A549 (cell line): ENCODE data around the gene APOC3. TPM values are rescaled to one million over a fixed set of nuclear protein-coding genes. Genes with fewer than 3 reads are reported as not detected.

Experiments used
- ATAC-seq, 2 experiments: fragments of 200-7000 bp in 1 of 2; fragments of >200 bp in 1 of 2; cut with Nextera tagmentation in 1 of 2; cut with Tn5 transposase in 1 of 2; 3 replicates each; pipeline versions ENCODE4 v1.8.0 to v1.9.1; 2018 to 2020; ENCODE audit warnings: mild to moderate bottlenecking in 1 of 2, moderate library complexity in 1 of 2
- CTCF ChIA-PET: fragments of 300-600 bp; sonication (Branson Sonifier 250); formaldehyde crosslinking; extraction: SDS; loops from one replicate; lab custom pipeline; 2021; ENCODE audit warnings: antibody characterized with exemption, inconsistent platforms; lab: Yijun Ruan, JAX
- POLR2A ChIA-PET: fragments of 350-600 bp; formaldehyde crosslinking; extraction: SDS; loops from one replicate; lab custom pipeline; 2021; ENCODE audit warnings: antibody characterized with exemption, inconsistent platforms; lab: Yijun Ruan, JAX
- DNase-seq, 2 experiments: peaks; one replicate each; pipeline versions ENCODE4 v3.0.0 to v3.0.0-alpha.2; 2011 to 2016; ENCODE audit warnings: low read depth in 1 of 2, low spot score in 1 of 2
- FAIRE-seq: peaks from 2 replicates; lab custom pipeline; 2011; peaks lifted over from hg19 to GRCh38; lab: Jason Lieb, UNC
- H3K27ac ChIP-seq, 2 experiments: fragments of >200 bp; sonication (Bioruptor Twin); formaldehyde crosslinking; 3 replicates each; pipeline ENCODE4 v1.5.1; 2016 to 2017
- H3K4me1 ChIP-seq: fragments of >200 bp; sonication (Bioruptor Twin); formaldehyde crosslinking; 3 replicates; pipeline ENCODE4 v1.6.1; 2016
- H3K4me2 ChIP-seq: fragments of >200 bp; sonication (Bioruptor Twin); formaldehyde crosslinking; 3 replicates; pipeline ENCODE4 v1.6.1; 2016
- H3K4me3 ChIP-seq: fragments of >200 bp; sonication (Bioruptor Twin); formaldehyde crosslinking; 3 replicates; pipeline ENCODE4 v1.5.1; 2016
- H3K9me3 ChIP-seq: fragments of >200 bp; sonication (Bioruptor Twin); formaldehyde crosslinking; 3 replicates; pipeline ENCODE4 v1.6.1; 2016
- BCL3 ChIP-seq: fragments of >200 bp; sonication (Bioruptor Twin); formaldehyde crosslinking; IDR thresholded peaks from 3 replicates; pipeline ENCODE4 v1.6.1; 2016
- E2F6 ChIP-seq: IDR thresholded peaks from 2 replicates; pipeline ENCODE4 v1.6.1; 2012; ENCODE audit warnings: low read depth, borderline replicate concordance
- EHMT2 ChIP-seq: fragments of 200-600 bp; sonication (generic); IDR thresholded peaks from 2 replicates; pipeline ENCODE4 v1.6.1; 2016; ENCODE audit warnings: antibody characterized with exemption, low read depth, mild to moderate bottlenecking, moderate library complexity
- EP300 ChIP-seq, 2 experiments: fragments of >200 bp; sonication (Bioruptor Twin); formaldehyde crosslinking; IDR thresholded peaks; 2 replicates in 1 of 2; 3 replicates in 1 of 2; pipeline ENCODE4 v1.6.1; 2016 to 2017
- FOSL2 ChIP-seq, 2 experiments: fragments of 450-650 bp in 1 of 2; fragments of >200 bp in 1 of 2; sonication (Bioruptor Twin) in 1 of 2; formaldehyde crosslinking; IDR thresholded peaks; 2 replicates each; pipeline versions ENCODE4 v1.5.0 to v1.6.1; 2016 to 2020; ENCODE audit warnings: mild to moderate bottlenecking in 1 of 2, moderate library complexity in 1 of 2
- FOXS1 ChIP-seq: fragments of 250-450 bp; sonication (Bioruptor Pico); IDR thresholded peaks from 2 replicates; pipeline ENCODE4 v1.5.0; 2020; ENCODE audit warnings: mild to moderate bottlenecking, moderate library complexity
- HDAC2 ChIP-seq: fragments of 200-600 bp; sonication (generic); IDR thresholded peaks from 2 replicates; pipeline ENCODE4 v1.6.1; 2016
- KDM5A ChIP-seq: fragments of 200-600 bp; sonication (generic); IDR thresholded peaks from 2 replicates; pipeline ENCODE4 v1.6.1; 2016; ENCODE audit warnings: antibody characterized with exemption, mild to moderate bottlenecking
- MYC ChIP-seq: IDR thresholded peaks from 2 replicates; pipeline ENCODE4 v1.6.1; 2012; ENCODE audit warnings: mild to moderate bottlenecking, inconsistent platforms, low read length, improper control_type of control experiment, borderline replicate concordance
- NFE2L2 ChIP-seq: fragments of 150-350 bp; conservative IDR thresholded peaks from 2 replicates; pipeline ENCODE4 v1.6.1; 2014; ENCODE audit warnings: low read length
- POLR2A ChIP-seq: IDR thresholded peaks from 2 replicates; pipeline ENCODE4 v1.6.1; 2012; ENCODE audit warnings: mild to moderate bottlenecking, low read length
- REST ChIP-seq: fragments of 200-600 bp; sonication (generic); IDR thresholded peaks from 2 replicates; pipeline ENCODE4 v1.6.1; 2016; ENCODE audit warnings: antibody characterized with exemption, mild to moderate bottlenecking, moderate library complexity
- TP53 ChIP-seq: fragments of 250-450 bp; sonication (Bioruptor Pico); IDR thresholded peaks from 2 replicates; pipeline ENCODE4 v1.5.0; 2021; ENCODE audit warnings: mild to moderate bottlenecking, moderate library complexity
- ZNF302 ChIP-seq: fragments of 250-450 bp; sonication (Bioruptor Pico); IDR thresholded peaks from 2 replicates; pipeline ENCODE4 v1.9.0; 2021; ENCODE audit warnings: inconsistent platforms, mild to moderate bottlenecking, moderate library complexity
- WGBS: methylation state at CpG from one replicate; pipeline ENCODE4 v1.1.6; 2017; ENCODE audit errors: missing lambda C conversion rate; 5-methylcytosine and 5-hydroxymethylcytosine counted together
- polyA plus RNA-seq, 4 experiments: library from polyadenylated mRNA; depleted of rRNA in 3 of 4; stranded (reverse); fragments of >200 nt; fragmentation: RNase III in 1 of 4; extraction: RNeasy Plus Mini Kit Qiagen cat#74134 plus additional on column Dnase treatment in 1 of 4; gene quantifications; 2 replicates in 3 of 4; 3 replicates in 1 of 4; pipeline ENCODE4 v1.2.3, GENCODE V29; 2011 to 2017

APOC3 gene
- polyA plus RNA-seq, 2 of the 4 experiments (the other 2 are of a cell fraction): not detected

GRCh38 chr11:116804001-116804400, 25.7 kb upstream of the APOC3 start:
- DNase-seq (no peak), FAIRE-seq (no peak), ATAC-seq (no peak)
- Histone ChIP-seq H3K4me1 (peaks cover 5% of the 10 kb centered on the region; the same call in 1 of the 3 replicates), H3K27ac (no peak overlapping the region), H3K4me3 (no peak overlapping the region), H3K4me2 (no peak overlapping the region), H3K9me3 (no peaks in the 10 kb centered on the region)
- no peak for TF ChIP-seq KDM5A
- no peak for TF ChIP-seq POLR2A
- no peak for TF ChIP-seq HDAC2
- CTCF ChIA-PET: interaction anchor here (1.2 kb wide), 1 partner anchor 13 kb away, joined by 3 read pairs; the partner anchor contains the start of gene APOA5
- WGBS: 27% methylated on average over 3 of the region's 3 CpGs
- POLR2A ChIA-PET: no interaction called here

- CTCF ChIA-PET: interaction anchor here (0.6 to 1.5 kb wide), 3 partner anchors 14 to 298 kb away, joined by 3 to 5 read pairs (median 5); partner anchors contain the start of gene APOA5
- TF ChIP-seq FOXS1 (no peak), FOSL2 (IDR thresholded peaks at IDR 0.05) (no peak), FOSL2 (CRISPR knock-in tag; IDR thresholded peaks at IDR 0.05) (no peak), MYC (no peak), ZNF302 (CRISPR knock-in tag) (no peak), E2F6 (no peak), REST (no peak), EP300 (IDR thresholded peaks at IDR 0.05) (no peak), NFE2L2 (no peak), TP53 (CRISPR knock-in tag) (no peak), POLR2A (no peak), BCL3 (no peak)
- TF ChIP-seq, all 56 proteins: peak for 0
- POLR2A ChIA-PET: no interaction called here
- DNase-seq (no peak), FAIRE-seq (no peak), ATAC-seq (no peak)
- Histone ChIP-seq H3K4me3 (no peak overlapping the region), H3K9me3 (no peaks in the 10 kb centered on the region), H3K27ac (no peak overlapping the region; a peak in 1 of 6 replicates), H3K4me2 (no peak overlapping the region), H3K4me1 (peaks cover 7% of the 10 kb centered on the region; the same call in 1 of the 3 replicates)
- 76% methylated on average over 6 of the region's 6 CpGs for WGBS
These were observed 22.0 kb upstream of the APOC3 start for GRCh38 chr11:116807601-116808261.

GRCh38 chr11:116808262-116809175, 21.2 kb upstream of the APOC3 start:
- POLR2A ChIA-PET: no interaction called here
- Histone ChIP-seq H3K27ac (peak overlapping the region in 1 of 2 experiments; percentile 45; a peak in 1 of 6 replicates), H3K4me2 (peak overlapping the region; percentile 34; the same call in 2 of the 3 replicates), H3K4me3 (no peak overlapping the region), H3K9me3 (no peaks in the 10 kb centered on the region), H3K4me1 (peaks cover 7% of the 10 kb centered on the region; the same call in 1 of the 3 replicates)
- FAIRE-seq: no peak
- no peak for TF ChIP-seq EHMT2
- DNase-seq: no peak
- WGBS: 48% methylated on average over 13 of the region's 14 CpGs
- no peak for ATAC-seq
- CTCF ChIA-PET: interaction anchor here (0.6 to 1.5 kb wide), 3 partner anchors 15 to 297 kb away, joined by 3 to 5 read pairs (median 5); partner anchors contain the start of gene APOA5
